ENCODE measurements around the gene SPACA7. TPM values are rescaled to one million over a fixed set of nuclear protein-coding genes. Genes with fewer than 3 reads are reported as not detected.

The SPACA7 gene
- polyA plus RNA-seq, 1 donor from 2014 or later, result not detected

DNA sequence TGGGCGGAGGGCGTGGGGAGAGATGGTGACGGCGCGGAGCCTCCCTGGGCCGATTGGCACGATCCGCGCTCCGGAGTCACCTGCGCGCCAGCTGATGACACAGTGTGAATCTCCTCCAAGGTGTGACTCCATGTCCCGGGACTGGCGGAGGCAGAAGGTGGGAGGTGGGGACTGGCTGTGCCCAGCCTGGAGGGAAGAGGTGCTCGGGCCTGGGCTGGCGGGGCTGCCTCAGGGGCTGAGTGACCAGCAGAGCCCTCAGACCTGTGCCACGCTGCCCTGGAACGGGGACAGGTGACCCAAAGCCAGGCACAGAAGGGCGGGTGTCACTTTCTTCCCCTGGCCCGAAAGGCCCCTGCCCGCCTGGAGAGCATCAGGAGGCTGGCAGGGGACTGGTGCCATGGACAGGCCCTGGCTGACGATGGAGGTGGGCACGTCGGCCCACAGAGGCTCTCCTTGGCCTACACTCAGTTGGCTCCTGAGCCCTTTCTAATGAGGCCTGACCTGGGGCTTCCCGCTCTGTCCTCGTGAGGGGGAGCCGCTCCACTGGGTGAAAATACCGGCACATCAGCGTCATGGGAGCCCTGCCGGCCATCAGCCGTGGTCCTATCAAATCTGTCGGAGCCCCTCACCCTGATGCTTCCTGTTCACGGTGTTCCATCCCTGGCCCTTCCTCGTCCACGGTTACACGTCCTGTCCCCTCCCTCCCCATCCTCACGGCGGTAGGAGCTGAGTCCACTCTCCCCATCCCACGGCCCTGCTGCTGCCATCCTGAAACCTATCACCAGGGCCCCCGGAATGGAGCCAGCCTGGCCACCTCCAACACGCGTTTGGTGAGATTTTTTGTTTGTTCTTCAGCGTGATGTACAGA, 75.6 kb downstream of the SPACA7 start:
- H2AFZ ChIP-seq (ENCODE audit: low read depth, low read length), result no peak overlapping the region
- H3K4me2 ChIP-seq (ENCODE audit: low read length), result no peak overlapping the region
- H3K27me3 ChIP-seq (ENCODE audit: insufficient read depth, low read depth, low read length), result no peaks in the 10 kb centered on the region
- H3K9ac ChIP-seq (ENCODE audit: low read length), result no peak overlapping the region
- no peaks in the 10 kb centered on the region for H3K9me3 ChIP-seq (ENCODE audit: low read length)
- H3F3A ChIP-seq (ENCODE audit: insufficient read depth, low read length, poor library complexity, severe bottlenecking), result no peaks in the 10 kb centered on the region
- H3K79me2 ChIP-seq (replicated peaks; ENCODE audit: insufficient read depth, low read length), result no peaks in the 10 kb centered on the region
- H3K36me3 ChIP-seq (ENCODE audit: insufficient read depth, low read length), result no peaks in the 10 kb centered on the region
- TF ChIP-seq RAD21 (conservative IDR thresholded peaks at IDR 0.05) (no peak), TAF1 (IDR thresholded peaks at IDR 0.05; ENCODE audit: low read depth) (no peak), POLR2AphosphoS5 (IDR thresholded peaks at IDR 0.05) (no peak)
- TF ChIP-seq, protein P1, sequence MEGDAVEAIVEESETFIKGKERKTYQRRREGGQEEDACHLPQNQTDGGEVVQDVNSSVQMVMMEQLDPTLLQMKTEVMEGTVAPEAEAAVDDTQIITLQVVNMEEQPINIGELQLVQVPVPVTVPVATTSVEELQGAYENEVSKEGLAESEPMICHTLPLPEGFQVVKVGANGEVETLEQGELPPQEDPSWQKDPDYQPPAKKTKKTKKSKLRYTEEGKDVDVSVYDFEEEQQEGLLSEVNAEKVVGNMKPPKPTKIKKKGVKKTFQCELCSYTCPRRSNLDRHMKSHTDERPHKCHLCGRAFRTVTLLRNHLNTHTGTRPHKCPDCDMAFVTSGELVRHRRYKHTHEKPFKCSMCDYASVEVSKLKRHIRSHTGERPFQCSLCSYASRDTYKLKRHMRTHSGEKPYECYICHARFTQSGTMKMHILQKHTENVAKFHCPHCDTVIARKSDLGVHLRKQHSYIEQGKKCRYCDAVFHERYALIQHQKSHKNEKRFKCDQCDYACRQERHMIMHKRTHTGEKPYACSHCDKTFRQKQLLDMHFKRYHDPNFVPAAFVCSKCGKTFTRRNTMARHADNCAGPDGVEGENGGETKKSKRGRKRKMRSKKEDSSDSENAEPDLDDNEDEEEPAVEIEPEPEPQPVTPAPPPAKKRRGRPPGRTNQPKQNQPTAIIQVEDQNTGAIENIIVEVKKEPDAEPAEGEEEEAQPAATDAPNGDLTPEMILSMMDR (IDR thresholded peaks at IDR 0.05; ENCODE audit: poor library complexity, severe bottlenecking), result no peak
- TF ChIP-seq, protein P2, sequence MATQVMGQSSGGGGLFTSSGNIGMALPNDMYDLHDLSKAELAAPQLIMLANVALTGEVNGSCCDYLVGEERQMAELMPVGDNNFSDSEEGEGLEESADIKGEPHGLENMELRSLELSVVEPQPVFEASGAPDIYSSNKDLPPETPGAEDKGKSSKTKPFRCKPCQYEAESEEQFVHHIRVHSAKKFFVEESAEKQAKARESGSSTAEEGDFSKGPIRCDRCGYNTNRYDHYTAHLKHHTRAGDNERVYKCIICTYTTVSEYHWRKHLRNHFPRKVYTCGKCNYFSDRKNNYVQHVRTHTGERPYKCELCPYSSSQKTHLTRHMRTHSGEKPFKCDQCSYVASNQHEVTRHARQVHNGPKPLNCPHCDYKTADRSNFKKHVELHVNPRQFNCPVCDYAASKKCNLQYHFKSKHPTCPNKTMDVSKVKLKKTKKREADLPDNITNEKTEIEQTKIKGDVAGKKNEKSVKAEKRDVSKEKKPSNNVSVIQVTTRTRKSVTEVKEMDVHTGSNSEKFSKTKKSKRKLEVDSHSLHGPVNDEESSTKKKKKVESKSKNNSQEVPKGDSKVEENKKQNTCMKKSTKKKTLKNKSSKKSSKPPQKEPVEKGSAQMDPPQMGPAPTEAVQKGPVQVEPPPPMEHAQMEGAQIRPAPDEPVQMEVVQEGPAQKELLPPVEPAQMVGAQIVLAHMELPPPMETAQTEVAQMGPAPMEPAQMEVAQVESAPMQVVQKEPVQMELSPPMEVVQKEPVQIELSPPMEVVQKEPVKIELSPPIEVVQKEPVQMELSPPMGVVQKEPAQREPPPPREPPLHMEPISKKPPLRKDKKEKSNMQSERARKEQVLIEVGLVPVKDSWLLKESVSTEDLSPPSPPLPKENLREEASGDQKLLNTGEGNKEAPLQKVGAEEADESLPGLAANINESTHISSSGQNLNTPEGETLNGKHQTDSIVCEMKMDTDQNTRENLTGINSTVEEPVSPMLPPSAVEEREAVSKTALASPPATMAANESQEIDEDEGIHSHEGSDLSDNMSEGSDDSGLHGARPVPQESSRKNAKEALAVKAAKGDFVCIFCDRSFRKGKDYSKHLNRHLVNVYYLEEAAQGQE (IDR thresholded peaks at IDR 0.05; ENCODE audit: borderline replicate concordance), result no peak
- no peak overlapping the region for H3K27ac ChIP-seq (ENCODE audit: low read length)
- H4K20me1 ChIP-seq (ENCODE audit: insufficient read depth), result no peaks in the 10 kb centered on the region
- H3K9me2 ChIP-seq (ENCODE audit: insufficient read depth, low read length), result no peaks in the 10 kb centered on the region
- no peak overlapping the region for H3K4me3 ChIP-seq (ENCODE audit: low read length)

DNA sequence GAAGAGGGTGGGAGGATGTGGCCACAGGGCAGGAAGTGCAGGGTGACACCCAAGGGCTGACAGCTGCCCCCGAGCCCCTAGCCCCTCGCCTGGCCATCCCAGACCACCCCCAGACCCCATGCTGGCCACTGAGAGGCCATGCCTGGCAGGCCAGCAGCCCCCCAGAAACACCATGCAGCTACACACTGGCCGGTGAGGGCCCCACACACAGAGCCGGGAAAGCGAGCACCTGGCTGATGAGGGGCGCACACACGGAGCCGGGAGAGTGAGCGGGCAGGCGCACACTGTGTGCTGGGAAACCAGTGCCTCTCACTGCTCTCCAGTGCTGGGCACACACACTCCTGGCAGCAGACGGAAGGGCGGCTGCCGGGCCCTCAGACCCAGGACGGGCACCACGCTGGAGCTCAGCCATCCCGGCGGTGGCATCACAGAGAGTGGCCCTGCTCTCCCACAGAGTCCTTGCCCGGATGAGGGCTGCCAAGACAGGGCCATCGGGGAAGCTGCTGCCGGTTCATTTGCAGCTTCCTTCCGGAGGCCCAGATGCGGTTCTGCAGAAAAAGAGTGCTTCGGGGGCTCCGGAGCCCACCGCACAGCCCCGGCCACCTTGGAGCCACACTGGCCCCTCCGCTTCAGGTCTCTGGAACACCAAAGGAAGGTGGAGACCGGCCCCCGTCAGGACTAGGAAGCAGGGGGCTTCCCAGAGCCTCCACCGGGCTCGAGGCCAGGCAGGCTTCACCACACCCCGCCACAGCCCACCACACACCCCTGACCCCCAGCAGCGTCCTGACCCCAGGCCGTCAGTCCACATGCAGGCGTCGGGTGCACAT, 76.4 kb downstream of the SPACA7 start:
- Histone ChIP-seq H3K4me2 (ENCODE audit: low read length) (no peak overlapping the region), H3K9me2 (ENCODE audit: insufficient read depth, low read length) (no peaks in the 10 kb centered on the region), H4K20me1 (ENCODE audit: insufficient read depth) (no peaks in the 10 kb centered on the region), H3K9me3 (ENCODE audit: low read length) (no peaks in the 10 kb centered on the region), H3K36me3 (ENCODE audit: insufficient read depth, low read length) (no peaks in the 10 kb centered on the region), H2AFZ (ENCODE audit: low read depth, low read length) (no peak overlapping the region), H3K79me2 (replicated peaks; ENCODE audit: insufficient read depth, low read length) (no peaks in the 10 kb centered on the region), H3F3A (ENCODE audit: insufficient read depth, low read length, poor library complexity, severe bottlenecking) (no peaks in the 10 kb centered on the region), H3K9ac (ENCODE audit: low read length) (no peak overlapping the region), H3K27me3 (ENCODE audit: insufficient read depth, low read depth, low read length) (no peaks in the 10 kb centered on the region), H3K27ac (ENCODE audit: low read length) (no peak overlapping the region), H3K4me3 (ENCODE audit: low read length) (no peak overlapping the region)
- TF ChIP-seq TAF1 (IDR thresholded peaks at IDR 0.05; ENCODE audit: low read depth) (no peak), EZH2 (IDR thresholded peaks at IDR 0.05; ENCODE audit: borderline replicate concordance, insufficient read depth, low read length, poor library complexity, severe bottlenecking) (no peak), SMC3 (conservative IDR thresholded peaks at IDR 0.05; ENCODE audit: poor library complexity) (no peak), POLR2AphosphoS5 (IDR thresholded peaks at IDR 0.05) (no peak), RAD21 (conservative IDR thresholded peaks at IDR 0.05) (no peak), MXI1 (conservative IDR thresholded peaks at IDR 0.05; ENCODE audit: poor library complexity, severe bottlenecking) (no peak), EP300 (conservative IDR thresholded peaks at IDR 0.05; ENCODE audit: poor library complexity, severe bottlenecking) (no peak)
- TF ChIP-seq, protein P2 (IDR thresholded peaks at IDR 0.05; ENCODE audit: borderline replicate concordance), result no peak
- TF ChIP-seq, protein P1 (IDR thresholded peaks at IDR 0.05; ENCODE audit: poor library complexity, severe bottlenecking), result no peak
